K562 (cell line): ENCODE data around the gene CALCA. TPM values are rescaled to one million over a fixed set of nuclear protein-coding genes. Genes with fewer than 3 reads are reported as not detected.

Experiments used
- ATAC-seq: fragments of 200-7000 bp; cut with Tn5 transposase; 3 replicates; pipeline ENCODE4 v1.9.1; 2020; ENCODE audit warnings: moderate library complexity
- BruUV-seq: library from RNA; stranded (reverse); fragments of 400-500 nt; replicated peaks from 2 replicates; lab custom pipeline; 2021; lab: Mats Ljungman, UMichigan
- CTCF ChIA-PET: fragments of 300-600 bp; formaldehyde crosslinking; extraction: SDS; loops from one replicate; lab custom pipeline; 2021; ENCODE audit warnings: low intra/inter-chr PET ratio; lab: Yijun Ruan, JAX
- POLR2A ChIA-PET: fragments of 300-600, 350-650 bp; sonication (Branson Sonifier 250); formaldehyde crosslinking; extraction: SDS; loops from one replicate; lab custom pipeline; 2021; ENCODE audit warnings: antibody characterized with exemption, inconsistent platforms; lab: Yijun Ruan, JAX
- DNase-seq, 4 experiments: peaks; one replicate each; pipeline versions ENCODE4 v3.0.0 to v3.0.0-alpha.2; 2011 to 2018; ENCODE audit warnings: low spot score in 3 of 4, mixed read lengths in 3 of 4; ENCODE audit errors: extremely low read depth in 1 of 4
- FAIRE-seq: peaks from 2 replicates; lab custom pipeline; 2011; peaks lifted over from hg19 to GRCh38; lab: Jason Lieb, UNC
- H2AFZ ChIP-seq: 2 replicates; pipeline ENCODE4 v1.6.0; 2011; ENCODE audit warnings: low read depth, low read length, control low read depth, inconsistent platforms
- H3K27ac ChIP-seq: fragments of 200-600 bp; 3 replicates; pipeline ENCODE4 v1.8.0; 2011; ENCODE audit warnings: low read depth, mild to moderate bottlenecking, control low read depth, inconsistent platforms, low read length, moderate library complexity, mixed read lengths; ENCODE audit errors: extremely low read depth
- H3K27me3 ChIP-seq, 2 experiments: fragments of 300-600 bp in 1 of 2; 2 replicates in 1 of 2; 3 replicates in 1 of 2; pipeline versions ENCODE4 v1.6.0 to v1.8.0; 2011; ENCODE audit warnings: inconsistent platforms in 2 of 2, low read length in 2 of 2, mild to moderate bottlenecking in 1 of 2, mixed read lengths in 1 of 2, moderate library complexity in 1 of 2; ENCODE audit not compliant: control insufficient read depth in 2 of 2, insufficient read depth in 2 of 2
- H3K36me3 ChIP-seq: fragments of 300-600 bp; 3 replicates; pipeline ENCODE4 v1.8.0; 2011; ENCODE audit warnings: mild to moderate bottlenecking, low read length, inconsistent platforms; ENCODE audit not compliant: control insufficient read depth, insufficient read depth
- H3K4me1 ChIP-seq, 2 experiments: fragments of 200-600 bp in 1 of 2; replicated peaks in 1 of 2; 2 replicates in 1 of 2; 3 replicates in 1 of 2; pipeline versions ENCODE4 v1.5.1 to v1.8.0; 2011; ENCODE audit warnings: inconsistent platforms in 2 of 2, low read length in 2 of 2, mild to moderate bottlenecking in 1 of 2, mixed read lengths in 1 of 2, moderate library complexity in 1 of 2; ENCODE audit not compliant: control insufficient read depth in 2 of 2, insufficient read depth in 2 of 2
- H3K4me2 ChIP-seq: 2 replicates; pipeline ENCODE4 v1.6.1; 2011; ENCODE audit warnings: low read length, control low read depth, inconsistent platforms, mixed read lengths; ENCODE audit not compliant: insufficient read depth
- H3K4me3 ChIP-seq: fragments of 200-600 bp; sonication (generic), shearing (Covaris generic); 2 replicates; pipeline ENCODE4 v1.5.1; 2016; ENCODE audit warnings: control low read depth, inconsistent platforms
- H3K79me2 ChIP-seq: fragments of 200-600 bp; 3 replicates; pipeline ENCODE4 v1.8.0; 2011; ENCODE audit warnings: low read length, inconsistent platforms; ENCODE audit not compliant: control insufficient read depth, insufficient read depth
- H3K9ac ChIP-seq, 2 experiments: 2 replicates each; pipeline versions ENCODE4 v1.6.0 to v1.6.1; 2011; ENCODE audit warnings: low read depth in 2 of 2, low read length in 2 of 2, control low read depth in 1 of 2, inconsistent platforms in 1 of 2, mild to moderate bottlenecking in 1 of 2, mixed read lengths in 1 of 2; ENCODE audit not compliant: insufficient read depth in 1 of 2
- H3K9me1 ChIP-seq: one replicate; pipeline ENCODE4 v1.6.0; 2011; ENCODE audit warnings: inconsistent platforms, mild to moderate bottlenecking, low read length, moderate library complexity; ENCODE audit not compliant: control insufficient read depth, insufficient read depth
- H3K9me3 ChIP-seq: replicated peaks from 2 replicates; pipeline ENCODE4 v1.5.1; 2011; ENCODE audit warnings: low read depth, low read length, inconsistent platforms; ENCODE audit not compliant: control insufficient read depth, insufficient read depth
- H4K20me1 ChIP-seq: replicated peaks from 2 replicates; pipeline ENCODE4 v1.6.1; 2011; ENCODE audit warnings: low read length, inconsistent platforms, mixed read lengths; ENCODE audit not compliant: control insufficient read depth, insufficient read depth
- CTCF ChIP-seq, 3 experiments: IDR thresholded peaks in 2 of 3; conservative IDR thresholded peaks in 1 of 3; 2 replicates each; pipeline ENCODE4 v1.5.1; 2011 to 2012; ENCODE audit warnings: low read length in 3 of 3, mild to moderate bottlenecking in 3 of 3, control low read depth in 2 of 3, improper control_type of control experiment in 1 of 3, inconsistent platforms in 1 of 3, low read depth in 1 of 3, mixed read lengths in 1 of 3, moderate library complexity in 1 of 3; ENCODE audit not compliant: insufficient read depth in 2 of 3
- MED1 ChIP-seq: sonication (generic); formaldehyde crosslinking; IDR thresholded peaks from 2 replicates; pipeline ENCODE4 v1.8.1; 2023; ENCODE audit warnings: missing genetic modification reagents, borderline replicate concordance
- MYC ChIP-seq, 2 experiments: fragments of 250-450 bp in 1 of 2; sonication (Bioruptor Pico) in 1 of 2; IDR thresholded peaks; 2 replicates each; pipeline versions ENCODE4 v1.5.1 to v1.6.1; 2012 to 2021; ENCODE audit warnings: low read depth in 2 of 2, borderline replicate concordance in 1 of 2, improper control_type of control experiment in 1 of 2, low read length in 1 of 2, mild to moderate bottlenecking in 1 of 2, moderate library complexity in 1 of 2
- OTX1 ChIP-seq: fragments of 450-650 bp; formaldehyde crosslinking; IDR thresholded peaks from 2 replicates; pipeline ENCODE4 v1.4.0; 2022; ENCODE audit warnings: mild to moderate bottlenecking
- POLR2G ChIP-seq: fragments of 200-400 bp; formaldehyde crosslinking; IDR thresholded peaks from 2 replicates; pipeline ENCODE4 v1.6.1; 2017; ENCODE audit warnings: low read depth, mild to moderate bottlenecking, antibody characterized with exemption, low read length, moderate library complexity
- RAD21 ChIP-seq, 2 experiments: fragments of 250-450 bp in 1 of 2; fragments of 450-650 bp in 1 of 2; sonication (Bioruptor Pico) in 1 of 2; formaldehyde crosslinking in 1 of 2; IDR thresholded peaks in 1 of 2; conservative IDR thresholded peaks in 1 of 2; 2 replicates each; pipeline versions ENCODE4 v1.4.0 to v1.8.0; 2020 to 2022; ENCODE audit warnings: mild to moderate bottlenecking in 2 of 2, moderate library complexity in 1 of 2
- RAD51 ChIP-seq: fragments of 450-650 bp; IDR thresholded peaks from 2 replicates; pipeline ENCODE4 v1.7.1; 2016; ENCODE audit warnings: low read depth, mild to moderate bottlenecking, borderline replicate concordance
- SMC3 ChIP-seq: conservative IDR thresholded peaks from 2 replicates; pipeline ENCODE4 v1.6.1; 2011; ENCODE audit warnings: low read depth, low read length, improper control_type of control experiment; ENCODE audit not compliant: insufficient read depth
- SP1 ChIP-seq: sonication (generic); formaldehyde crosslinking; IDR thresholded peaks from 2 replicates; pipeline ENCODE4 v1.8.1; 2022; ENCODE audit warnings: mild to moderate bottlenecking, missing genetic modification reagents
- SRSF3 ChIP-seq: fragments of 200-400 bp; formaldehyde crosslinking; IDR thresholded peaks from 2 replicates; pipeline ENCODE4 v1.6.1; 2016; ENCODE audit warnings: mild to moderate bottlenecking, low read length, moderate library complexity; ENCODE audit not compliant: insufficient read depth
- STAG1 ChIP-seq: sonication (generic); formaldehyde crosslinking; IDR thresholded peaks from 2 replicates; pipeline ENCODE4 v1.5.0; 2020; ENCODE audit warnings: missing genetic modification reagents, borderline replicate concordance
- ZNF232 ChIP-seq: sonication (generic); formaldehyde crosslinking; IDR thresholded peaks from 2 replicates; pipeline ENCODE4 v1.8.0; 2022; ENCODE audit warnings: mild to moderate bottlenecking, missing genetic modification reagents
- WGBS: fragments of 100-300 bp; shearing (Covaris generic); methylation state at CpG from one replicate; pipeline ENCODE4 v1.1.6; 2016; ENCODE audit warnings: low coverage, mixed read lengths; ENCODE audit not compliant: insufficient coverage; ENCODE audit errors: missing lambda C conversion rate; 5-methylcytosine and 5-hydroxymethylcytosine counted together
- in situ Hi-C: fragments of 300-500 bp; cut with MboI; formaldehyde crosslinking; loops from 4 replicates; pipeline ENCODE4 v1.15.0; 2018; ENCODE audit warnings: inconsistent platforms, mixed read lengths
- intact Hi-C: fragments of 100-400 bp; cut with micrococcal nuclease; formaldehyde crosslinking; loops from 2 replicates; pipeline ENCODE4 v1.14.2; 2022
- polyA plus RNA-seq, 8 experiments: library from polyadenylated mRNA; depleted of rRNA in 4 of 8; stranded (reverse) in 5 of 8; unstranded in 3 of 8; fragments of >200 nt; fragmentation: Nextera tagmentation in 2 of 8; fragmentation: Illumina TruSeq in 1 of 8; extraction: Ambion mirVana in 2 of 8; extraction: Trizol in 1 of 8; gene quantifications; 2 replicates each; pipeline versions ENCODE4 v1.2.1 to v1.2.3, GENCODE V29; 2011 to 2014; ENCODE audit warnings: inconsistent platforms in 1 of 8, missing spikeins in 1 of 8
- total RNA-seq, 7 experiments: library from RNA; depleted of rRNA in 6 of 7; stranded (reverse); fragments of >200 nt in 6 of 7; fragmentation: Illumina TruSeq in 2 of 7; extraction: Trizol in 2 of 7; gene quantifications; 2 replicates each; pipeline versions ENCODE4 v1.2.1 to v1.2.3, GENCODE V29; 2011 to 2021; ENCODE audit warnings: low replicate concordance in 1 of 7
- TF ChIP-seq, protein P1 (sequence below): IDR thresholded peaks from 2 replicates; pipeline ENCODE4 v1.6.1; 2011; ENCODE audit warnings: borderline replicate concordance, low read depth, mild to moderate bottlenecking, moderate library complexity, low read length; ENCODE audit not compliant: insufficient read depth, poor library complexity, severe bottlenecking

The CALCA gene
- total and polyA plus RNA-seq, 9 of the 15 experiments (the other 6 are each of a cell fraction or from before 2014, with no cell fraction given), result 0.07 TPM; not detected in 8

DNA sequence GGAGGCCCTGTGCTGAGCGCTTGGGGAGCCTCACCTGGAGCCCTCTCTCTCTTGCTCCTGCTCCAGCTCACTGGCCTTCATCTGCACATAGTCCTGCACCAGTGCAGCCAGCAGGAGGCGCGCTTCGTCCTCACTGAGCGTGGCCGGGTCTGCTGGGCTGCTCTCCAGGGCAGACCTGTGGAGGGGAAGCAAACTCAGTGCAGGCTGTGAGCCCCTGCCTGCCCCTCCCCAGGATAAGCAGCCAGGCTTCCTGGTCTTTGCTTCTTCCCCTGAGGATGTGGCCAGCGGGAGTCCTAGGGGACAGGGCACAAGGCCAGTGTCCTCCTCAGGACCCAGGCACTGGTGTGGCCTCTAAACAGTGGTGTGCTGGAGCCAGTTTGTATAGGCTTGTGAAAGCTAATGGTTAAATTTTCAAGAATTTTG is 2.2 kb downstream of the CALCA start:
- intact Hi-C loops, result loop anchor here (2.0 kb wide), 1 partner anchor 37 kb away; no protein-coding TSS in a partner anchor
- Histone ChIP-seq H3K27me3 (peaks cover 25 to 45% of the 10 kb centered on the region in 2 experiments; a peak in 4 of 5 replicates), H3K4me2 (no peak overlapping the region), H3K36me3 (no peaks in the 10 kb centered on the region), H3K27ac (no peak overlapping the region), H3K9me3 (no peaks in the 10 kb centered on the region), H3K4me1 (peaks cover under 1 to 18% of the 10 kb centered on the region in 2 experiments; a peak in 3 of 5 replicates), H3K79me2 (no peaks in the 10 kb centered on the region), H3K9ac (no peak overlapping the region), H3K4me3 (no peak overlapping the region), H4K20me1 (no peaks in the 10 kb centered on the region), H2AFZ (no peak overlapping the region), H3K9me1 (no peaks in the 10 kb centered on the region)
- ATAC-seq, result peak; percentile 94
- in situ Hi-C loops, result no loop called here
- no peak for FAIRE-seq
- BruUV-seq, result no TSS peak
- peak; percentile 37 to 67 (median 38) for DNase-seq
- CTCF ChIA-PET, result interaction anchor here (0.6 to 0.9 kb wide), 2 partner anchors 232 to 397 kb away, joined by 3 to 4 read pairs; no protein-coding TSS in a partner anchor
- TF ChIP-seq RAD21 (CRISPR knock-in tag; conservative IDR thresholded peaks at IDR 0.05 in 1 of 2, IDR thresholded peaks at IDR 0.05 in 1 of 2) (peak; percentile 31 to 69), MYC (IDR thresholded peaks at IDR 0.05; ENCODE audit: low read depth, low read length) (no peak), MYC (CRISPR knock-in tag; IDR thresholded peaks at IDR 0.05; ENCODE audit: borderline replicate concordance, low read depth) (no peak), STAG1 (0 out of 2 replicates have a peak, but pooled peaks have one; percentile 13), POLR2G (no peak), SMC3 (0 out of 2 replicates have a peak, but pooled peaks have one; percentile 41), ZNF232 (no peak), SP1 (CRISPR knock-in tag) (no peak), RAD51 (no peak), CTCF (IDR thresholded peaks at IDR 0.05 in 2 of 3, conservative IDR thresholded peaks at IDR 0.05 in 1 of 3; ENCODE audit: insufficient read depth in 2 of 3, low read depth in 1 of 3, low read length in 3 of 3) (peak; percentile 64 to 73 (median 71)), OTX1 (CRISPR knock-in tag) (no peak), SRSF3 (no peak), MED1 (no peak)
- TF ChIP-seq, protein P1, sequence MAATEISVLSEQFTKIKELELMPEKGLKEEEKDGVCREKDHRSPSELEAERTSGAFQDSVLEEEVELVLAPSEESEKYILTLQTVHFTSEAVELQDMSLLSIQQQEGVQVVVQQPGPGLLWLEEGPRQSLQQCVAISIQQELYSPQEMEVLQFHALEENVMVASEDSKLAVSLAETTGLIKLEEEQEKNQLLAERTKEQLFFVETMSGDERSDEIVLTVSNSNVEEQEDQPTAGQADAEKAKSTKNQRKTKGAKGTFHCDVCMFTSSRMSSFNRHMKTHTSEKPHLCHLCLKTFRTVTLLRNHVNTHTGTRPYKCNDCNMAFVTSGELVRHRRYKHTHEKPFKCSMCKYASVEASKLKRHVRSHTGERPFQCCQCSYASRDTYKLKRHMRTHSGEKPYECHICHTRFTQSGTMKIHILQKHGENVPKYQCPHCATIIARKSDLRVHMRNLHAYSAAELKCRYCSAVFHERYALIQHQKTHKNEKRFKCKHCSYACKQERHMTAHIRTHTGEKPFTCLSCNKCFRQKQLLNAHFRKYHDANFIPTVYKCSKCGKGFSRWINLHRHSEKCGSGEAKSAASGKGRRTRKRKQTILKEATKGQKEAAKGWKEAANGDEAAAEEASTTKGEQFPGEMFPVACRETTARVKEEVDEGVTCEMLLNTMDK, result peak; percentile 29
- WGBS, result 4% methylated on average over 7 of the region's 7 CpGs
- POLR2A ChIA-PET, result interaction anchor here (0.6 kb wide), 1 partner anchor 14 kb away, joined by 3 read pairs; no protein-coding TSS in a partner anchor
